ENCODE data around the gene SELENOK.
"Not testable (repeated sequence)": the region's sequence is repeated elsewhere in the genome, so short reads cannot be mapped to it uniquely, and the experiment has no call there.

Gene SELENOK

GRCh38 chr3:53939086-53939582 lies 47.5 kb upstream of the SELENOK start:
- Histone ChIP-seq H2AFZ (ENCODE audit: low read depth) (no peak overlapping the region), H3K4me3 (IDR thresholded peaks at IDR 0.05; ENCODE audit: insufficient read depth, low read depth, low read length) (no peak overlapping the region), H4K20me1 (ENCODE audit: insufficient read depth) (no peaks in the 10 kb centered on the region), H3K79me2 (ENCODE audit: insufficient read depth, low read depth) (no peaks in the 10 kb centered on the region), H3K9ac (no peak overlapping the region), H3K4me2 (no peak overlapping the region), H3K27me3 (ENCODE audit: insufficient read depth, low read depth) (no peaks in the 10 kb centered on the region), H3K27ac (no peak overlapping the region), H3K4me1 (ENCODE audit: low read depth, poor library complexity, severe bottlenecking) (no peaks in the 10 kb centered on the region), H3K36me3 (ENCODE audit: insufficient read depth) (no peaks in the 10 kb centered on the region)
- no peak for TF ChIP-seq CTCF (conservative IDR thresholded peaks at IDR 0.05; ENCODE audit: low read depth, low read length)

DNA sequence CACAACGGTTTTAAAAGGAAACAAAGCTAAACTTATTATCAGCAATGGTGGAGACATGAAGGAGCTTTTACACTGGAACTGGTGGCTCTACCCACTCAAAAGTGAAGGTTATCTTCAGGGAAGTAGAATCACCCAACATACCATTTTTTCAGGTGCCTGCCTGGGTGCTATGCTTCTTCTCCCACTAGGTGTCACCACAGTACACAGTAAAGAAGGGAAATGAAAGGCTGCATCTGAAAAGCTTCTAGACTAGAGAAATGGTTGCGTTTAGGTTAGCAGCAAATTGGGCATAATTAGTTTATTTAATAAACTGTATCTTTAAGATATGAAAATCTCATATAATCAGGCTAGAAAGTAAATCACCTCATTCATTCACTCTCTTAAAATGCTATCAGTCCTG lies 47.0 kb upstream of the SELENOK start:
- Histone ChIP-seq H3K4me3 (IDR thresholded peaks at IDR 0.05; ENCODE audit: insufficient read depth, low read depth, low read length) (no peak overlapping the region), H3K36me3 (ENCODE audit: insufficient read depth) (no peaks in the 10 kb centered on the region), H4K20me1 (ENCODE audit: insufficient read depth) (no peaks in the 10 kb centered on the region), H3K4me1 (ENCODE audit: low read depth, poor library complexity, severe bottlenecking) (no peaks in the 10 kb centered on the region), H3K27ac (no peak overlapping the region), H3K79me2 (ENCODE audit: insufficient read depth, low read depth) (no peaks in the 10 kb centered on the region), H2AFZ (ENCODE audit: low read depth) (no peak overlapping the region), H3K4me2 (no peak overlapping the region), H3K27me3 (ENCODE audit: insufficient read depth, low read depth) (no peaks in the 10 kb centered on the region), H3K9ac (no peak overlapping the region)
- peak; percentile 66 for TF ChIP-seq CTCF (conservative IDR thresholded peaks at IDR 0.05; ENCODE audit: low read depth, low read length)

GRCh38 chr3:53936347-53936746 lies 44.7 kb upstream of the SELENOK start:
- H3K9ac ChIP-seq, result no peak overlapping the region
- no peak overlapping the region for H3K4me2 ChIP-seq
- H3K4me3 ChIP-seq (IDR thresholded peaks at IDR 0.05; ENCODE audit: insufficient read depth, low read depth, low read length), result no peak overlapping the region
- H2AFZ ChIP-seq (ENCODE audit: low read depth), result no peak overlapping the region
- TF ChIP-seq CTCF (conservative IDR thresholded peaks at IDR 0.05; ENCODE audit: low read depth, low read length), result no peak
- no peaks in the 10 kb centered on the region for H3K4me1 ChIP-seq (ENCODE audit: low read depth, poor library complexity, severe bottlenecking)
- no peaks in the 10 kb centered on the region for H3K36me3 ChIP-seq (ENCODE audit: insufficient read depth)
- no peaks in the 10 kb centered on the region for H3K79me2 ChIP-seq (ENCODE audit: insufficient read depth, low read depth)
- no peaks in the 10 kb centered on the region for H3K27me3 ChIP-seq (ENCODE audit: insufficient read depth, low read depth)
- no peak overlapping the region for H3K27ac ChIP-seq
- no peaks in the 10 kb centered on the region for H4K20me1 ChIP-seq (ENCODE audit: insufficient read depth)

DNA sequence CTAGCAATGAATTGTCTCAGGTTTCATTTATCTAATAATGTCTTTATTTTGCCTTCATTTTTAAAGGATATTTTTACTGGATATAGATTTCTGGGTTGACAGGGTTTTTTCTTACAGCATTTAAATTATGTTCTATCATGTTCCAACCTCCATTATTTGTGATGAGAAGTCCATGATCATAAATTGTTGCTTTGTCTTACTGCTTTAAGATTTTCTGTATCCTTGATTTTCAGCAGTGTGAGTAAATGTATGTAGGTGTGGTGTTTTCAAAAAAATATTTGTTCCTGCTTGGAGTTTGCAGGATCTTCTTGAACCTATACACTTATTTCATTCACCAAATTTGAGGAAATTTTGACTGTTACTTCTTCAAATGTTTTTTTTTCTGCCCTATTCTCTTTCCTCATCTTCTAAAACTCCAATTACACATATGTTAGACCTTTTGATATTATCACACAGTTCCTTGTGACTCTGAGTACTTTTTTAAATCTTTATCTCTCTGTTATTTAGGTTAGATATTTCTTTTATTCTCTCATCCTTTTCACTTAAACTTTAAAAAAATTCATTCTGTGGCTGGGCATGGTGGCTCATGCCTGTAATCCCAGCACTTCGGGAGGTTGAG lies 43.7 kb upstream of the SELENOK start:
- Histone ChIP-seq H2AFZ (ENCODE audit: low read depth) (no peak overlapping the region), H3K4me2 (no peak overlapping the region), H3K27ac (no peak overlapping the region), H3K36me3 (ENCODE audit: insufficient read depth) (no peaks in the 10 kb centered on the region), H3K4me3 (IDR thresholded peaks at IDR 0.05; ENCODE audit: insufficient read depth, low read depth, low read length) (no peak overlapping the region), H3K27me3 (ENCODE audit: insufficient read depth, low read depth) (no peaks in the 10 kb centered on the region), H4K20me1 (ENCODE audit: insufficient read depth) (no peaks in the 10 kb centered on the region), H3K9ac (no peak overlapping the region), H3K79me2 (ENCODE audit: insufficient read depth, low read depth) (no peaks in the 10 kb centered on the region), H3K4me1 (ENCODE audit: low read depth, poor library complexity, severe bottlenecking) (no peaks in the 10 kb centered on the region)
- no peak for TF ChIP-seq CTCF (conservative IDR thresholded peaks at IDR 0.05; ENCODE audit: low read depth, low read length)

DNA sequence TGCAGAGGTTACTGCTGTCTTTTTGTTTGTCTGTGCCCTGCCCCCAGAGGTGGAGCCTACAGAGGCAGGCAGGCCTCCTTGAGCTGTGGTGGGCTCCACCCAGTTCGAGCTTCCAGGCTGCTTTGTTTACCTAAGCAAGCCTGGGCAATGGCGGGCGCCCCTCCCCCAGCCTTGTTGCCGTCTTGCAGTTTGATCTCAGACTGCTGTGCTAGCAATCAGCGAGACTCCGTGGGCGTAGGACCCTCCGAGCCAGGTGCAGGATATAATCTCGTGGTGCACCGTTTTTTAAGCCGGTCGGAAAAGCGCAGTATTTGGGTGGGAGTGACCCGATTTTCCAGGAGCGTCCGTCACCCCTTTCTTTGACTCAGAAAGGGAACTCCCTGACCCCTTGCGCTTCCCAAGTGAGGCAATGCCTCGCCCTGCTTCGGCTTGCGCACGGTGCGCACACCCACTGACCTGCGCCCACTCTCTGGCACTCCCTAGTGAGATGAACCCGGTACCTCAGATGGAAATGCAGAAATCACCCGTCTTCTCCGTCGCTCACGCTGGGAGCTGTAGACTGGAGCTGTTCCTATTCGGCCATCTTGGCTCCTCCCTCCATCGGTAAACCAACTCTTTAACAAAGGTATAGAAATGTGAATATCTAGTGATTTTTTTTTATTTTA lies 35.7 kb upstream of the SELENOK start:
- H3K4me3 ChIP-seq (IDR thresholded peaks at IDR 0.05; ENCODE audit: insufficient read depth, low read depth, low read length); H3K79me2 ChIP-seq (ENCODE audit: insufficient read depth, low read depth); H3K27ac ChIP-seq; H3K36me3 ChIP-seq (ENCODE audit: insufficient read depth); H3K4me1 ChIP-seq (ENCODE audit: low read depth, poor library complexity, severe bottlenecking); H3K9ac ChIP-seq; H2AFZ ChIP-seq (ENCODE audit: low read depth); H3K27me3 ChIP-seq (ENCODE audit: insufficient read depth, low read depth); H4K20me1 ChIP-seq (ENCODE audit: insufficient read depth); H3K4me2 ChIP-seq: not testable (repeated sequence)

Measured in KMS-11 (cell line).